GM10266 (cell line): ENCODE results near the gene SMCO4.

Source experiments
- DNase-seq: peaks from one replicate; pipeline ENCODE4 v3.0.0; 2012; ENCODE audit errors: extremely low spot score
- TF ChIP-seq, protein P1 (sequence below): IDR thresholded peaks from 2 replicates; pipeline ENCODE4 v1.5.1; 2012; ENCODE audit warnings: mild to moderate bottlenecking, low read depth; ENCODE audit not compliant: control insufficient read depth, insufficient read depth; ENCODE audit errors: missing control alignments

Gene SMCO4

DNA sequence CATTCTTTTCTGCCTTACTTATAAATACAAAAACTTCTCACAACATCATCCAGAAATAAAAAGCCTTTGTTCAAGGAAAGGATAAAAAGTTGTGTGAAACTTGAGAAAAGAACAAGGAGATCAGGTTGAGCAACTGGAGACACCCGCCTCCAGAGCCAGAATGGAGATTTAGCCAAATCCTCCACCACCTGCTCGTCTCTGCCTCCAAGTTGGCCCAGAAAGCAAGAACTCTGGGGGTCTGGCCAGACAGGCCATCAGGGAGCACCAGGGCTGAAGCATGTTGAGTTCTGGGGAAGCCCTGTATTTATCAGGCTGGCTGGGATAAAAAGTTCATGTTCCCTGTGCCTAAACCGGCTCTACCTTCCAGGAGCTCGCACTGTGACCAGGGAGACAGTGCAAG is 14.9 kb downstream of the SMCO4 start:
- no peak for DNase-seq
- TF ChIP-seq, protein P1, sequence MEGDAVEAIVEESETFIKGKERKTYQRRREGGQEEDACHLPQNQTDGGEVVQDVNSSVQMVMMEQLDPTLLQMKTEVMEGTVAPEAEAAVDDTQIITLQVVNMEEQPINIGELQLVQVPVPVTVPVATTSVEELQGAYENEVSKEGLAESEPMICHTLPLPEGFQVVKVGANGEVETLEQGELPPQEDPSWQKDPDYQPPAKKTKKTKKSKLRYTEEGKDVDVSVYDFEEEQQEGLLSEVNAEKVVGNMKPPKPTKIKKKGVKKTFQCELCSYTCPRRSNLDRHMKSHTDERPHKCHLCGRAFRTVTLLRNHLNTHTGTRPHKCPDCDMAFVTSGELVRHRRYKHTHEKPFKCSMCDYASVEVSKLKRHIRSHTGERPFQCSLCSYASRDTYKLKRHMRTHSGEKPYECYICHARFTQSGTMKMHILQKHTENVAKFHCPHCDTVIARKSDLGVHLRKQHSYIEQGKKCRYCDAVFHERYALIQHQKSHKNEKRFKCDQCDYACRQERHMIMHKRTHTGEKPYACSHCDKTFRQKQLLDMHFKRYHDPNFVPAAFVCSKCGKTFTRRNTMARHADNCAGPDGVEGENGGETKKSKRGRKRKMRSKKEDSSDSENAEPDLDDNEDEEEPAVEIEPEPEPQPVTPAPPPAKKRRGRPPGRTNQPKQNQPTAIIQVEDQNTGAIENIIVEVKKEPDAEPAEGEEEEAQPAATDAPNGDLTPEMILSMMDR = no peak

DNA sequence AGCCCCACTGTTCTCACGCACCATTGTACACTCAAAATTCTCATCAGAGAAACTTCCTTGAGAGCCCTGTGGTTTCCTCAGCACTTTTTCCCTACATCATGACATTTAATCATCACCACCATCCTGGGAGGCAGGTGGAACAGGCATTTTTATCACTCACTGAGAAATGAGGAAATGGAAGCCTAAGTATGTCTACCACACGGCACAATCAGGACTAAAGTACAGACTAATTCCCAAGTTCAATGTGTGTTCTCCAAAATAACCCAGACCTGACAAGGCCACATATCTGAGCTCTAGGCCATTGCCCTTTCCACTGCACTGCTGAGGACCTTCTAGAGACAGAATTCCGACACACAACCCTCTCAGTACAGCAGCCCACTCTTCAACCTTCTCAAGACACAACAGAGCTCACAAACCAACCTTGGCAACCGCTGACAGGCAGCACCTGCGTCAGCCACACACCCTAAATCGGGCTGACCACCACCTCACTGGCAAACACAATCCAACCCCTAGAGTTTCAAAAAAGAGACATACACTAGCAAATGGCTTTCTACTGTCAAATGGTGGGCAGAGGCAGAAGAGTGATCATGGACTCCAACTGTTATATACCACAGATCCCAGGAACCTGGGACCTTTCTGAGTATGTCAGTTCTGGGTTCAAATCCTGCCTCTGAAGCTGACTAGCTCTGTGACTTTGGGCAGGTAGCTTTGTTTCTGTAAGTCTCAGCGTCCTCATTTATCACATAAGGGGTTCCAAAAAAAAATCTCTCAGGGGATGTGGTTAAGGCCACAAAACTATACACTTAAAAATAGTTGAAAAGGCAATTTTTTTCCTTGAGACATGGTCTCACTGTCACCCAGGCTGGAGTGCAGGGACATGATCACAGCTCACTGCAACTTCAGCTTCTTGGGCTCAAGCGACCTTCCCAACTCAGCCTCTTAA is 16.3 kb downstream of the SMCO4 start:
- no peak for DNase-seq
- TF ChIP-seq, protein P1 = no peak

DNA sequence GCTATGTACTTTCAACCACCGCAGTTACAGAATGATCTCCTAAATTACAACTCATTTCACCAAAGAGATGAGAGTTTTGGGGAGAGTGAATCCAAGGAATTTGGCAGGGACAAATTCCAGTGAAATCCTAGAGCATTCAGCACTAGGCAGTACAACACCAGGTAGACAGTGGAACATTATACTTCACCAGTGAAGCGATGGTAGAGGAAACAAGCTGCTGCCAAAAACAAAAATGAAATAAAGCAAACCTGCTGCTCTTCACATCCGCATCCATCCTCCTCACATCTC is 16.9 kb downstream of the SMCO4 start:
- TF ChIP-seq, protein P1 = no peak
- DNase-seq = no peak

DNA sequence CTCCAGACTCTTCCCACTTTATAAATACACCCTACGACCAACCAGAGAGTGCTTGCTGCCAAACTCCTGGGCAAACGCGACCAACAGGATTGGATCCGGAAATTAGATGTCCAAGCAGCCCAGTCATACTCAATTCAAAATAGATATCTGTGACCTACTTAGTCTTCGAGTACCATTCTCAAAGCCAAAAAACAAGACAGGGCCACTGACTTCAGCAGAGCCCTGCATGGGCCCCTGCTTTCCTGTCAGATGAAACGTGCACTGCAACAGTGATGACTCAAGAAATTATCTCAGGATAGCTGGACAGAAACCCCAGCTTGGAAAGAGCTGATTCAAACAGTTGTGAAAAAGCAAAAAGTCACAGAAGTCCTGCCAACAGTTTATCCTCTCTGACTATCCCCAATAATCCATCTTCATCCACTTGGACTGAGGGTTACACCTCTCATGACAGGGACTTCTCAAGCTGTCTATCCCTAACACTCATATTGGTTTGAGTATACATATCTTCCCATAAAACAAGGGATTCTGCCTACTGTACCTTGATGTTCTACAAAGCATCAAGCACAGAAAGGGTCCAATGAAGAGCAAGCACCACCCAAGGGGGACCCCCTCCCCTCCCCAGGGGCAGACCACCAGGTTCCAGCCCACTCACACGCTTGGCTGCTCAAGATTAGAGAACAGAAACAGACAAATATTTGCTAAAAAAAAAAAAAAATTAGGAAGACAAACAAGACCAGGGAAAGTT is 17.4 kb downstream of the SMCO4 start:
- TF ChIP-seq, protein P1 = no peak
- DNase-seq = no peak

DNA sequence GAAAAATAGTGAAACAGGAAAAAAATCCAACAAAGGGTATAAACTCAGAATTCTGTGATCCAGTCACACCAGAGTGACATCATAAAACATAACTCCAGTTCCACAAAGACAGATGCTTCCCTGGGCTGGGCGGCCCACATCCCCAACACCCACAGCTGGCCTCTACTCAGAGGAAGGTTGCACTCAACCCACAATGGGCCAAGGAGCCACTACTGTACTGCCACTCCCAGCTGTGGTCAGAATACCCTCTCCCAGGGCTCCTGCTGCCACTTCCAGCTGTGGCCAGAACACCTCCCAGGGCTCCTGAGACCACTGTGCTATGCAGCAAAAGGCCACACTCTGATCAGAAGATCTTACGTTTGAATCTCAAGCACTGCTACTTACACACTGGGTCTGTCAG is 18.3 kb downstream of the SMCO4 start:
- TF ChIP-seq, protein P1 = no peak
- DNase-seq = no peak

DNA sequence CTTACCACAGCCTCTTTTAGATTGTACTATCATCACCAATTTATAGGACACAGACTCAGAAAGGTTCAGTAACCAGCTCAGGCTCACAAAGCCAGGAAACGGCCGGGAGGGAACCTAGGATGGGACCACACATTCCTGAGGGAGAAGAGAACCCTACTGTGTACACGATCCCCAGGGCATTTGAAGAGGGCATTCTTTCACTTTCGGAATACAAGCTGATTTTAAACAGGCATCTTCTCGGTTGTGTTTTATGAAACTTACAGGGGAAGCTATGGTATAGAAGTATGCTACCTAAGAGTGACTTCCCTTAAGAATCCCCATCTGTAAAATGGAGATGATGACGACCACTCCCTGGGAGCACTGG is 19.0 kb downstream of the SMCO4 start:
- DNase-seq = no peak
- TF ChIP-seq, protein P1 = no peak

DNA sequence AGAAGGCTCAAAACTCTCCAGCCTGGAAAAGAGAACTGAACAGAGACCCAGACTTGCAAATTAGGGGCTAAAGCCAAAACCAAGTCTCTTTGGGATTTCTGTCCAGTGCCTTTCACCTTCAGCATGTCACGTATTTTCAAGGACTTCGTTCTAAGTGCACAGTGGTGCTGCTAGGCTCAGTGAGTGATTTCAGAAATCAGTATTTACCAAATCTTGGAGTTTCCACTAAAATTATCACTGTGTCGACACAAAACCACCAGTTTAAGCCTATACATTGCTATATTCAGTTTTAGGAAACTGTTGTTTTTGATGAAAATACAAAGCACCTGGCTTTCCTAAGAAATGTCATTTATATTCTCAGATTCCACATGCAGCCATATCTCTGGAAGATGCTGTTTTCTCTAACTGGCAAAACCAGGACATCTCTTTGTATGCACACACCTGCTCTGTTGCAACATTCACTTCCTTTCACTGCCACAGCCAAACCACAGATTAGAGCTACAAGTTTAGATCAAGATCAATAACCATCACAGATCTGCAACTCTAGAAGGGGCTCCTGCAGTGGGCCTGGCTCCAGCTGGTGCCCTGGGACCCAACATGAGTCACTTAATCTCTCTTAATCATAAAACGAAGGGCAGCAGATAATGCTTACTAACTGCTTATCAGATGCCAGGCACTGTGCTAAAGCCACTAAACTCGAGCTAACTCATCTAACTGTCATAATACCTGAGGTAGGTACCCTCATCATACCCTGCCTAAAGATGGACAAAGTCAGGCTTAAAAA is 22.3 kb downstream of the SMCO4 start:
- DNase-seq = no peak
- TF ChIP-seq, protein P1 = no peak
